Jurkat, Clone E6-1 (cell line): ENCODE data around the gene PLP2.

Experiments
- DNase-seq: peaks from one replicate; pipeline ENCODE4 v3.0.0-alpha.2; 2011; ENCODE audit warnings: low read depth, low spot score
- H3K4me3 ChIP-seq: 2 replicates; pipeline ENCODE4 v1.5.1; 2011; ENCODE audit warnings: mild to moderate bottlenecking, low read length, control low read depth, moderate library complexity

Gene PLP2

DNA sequence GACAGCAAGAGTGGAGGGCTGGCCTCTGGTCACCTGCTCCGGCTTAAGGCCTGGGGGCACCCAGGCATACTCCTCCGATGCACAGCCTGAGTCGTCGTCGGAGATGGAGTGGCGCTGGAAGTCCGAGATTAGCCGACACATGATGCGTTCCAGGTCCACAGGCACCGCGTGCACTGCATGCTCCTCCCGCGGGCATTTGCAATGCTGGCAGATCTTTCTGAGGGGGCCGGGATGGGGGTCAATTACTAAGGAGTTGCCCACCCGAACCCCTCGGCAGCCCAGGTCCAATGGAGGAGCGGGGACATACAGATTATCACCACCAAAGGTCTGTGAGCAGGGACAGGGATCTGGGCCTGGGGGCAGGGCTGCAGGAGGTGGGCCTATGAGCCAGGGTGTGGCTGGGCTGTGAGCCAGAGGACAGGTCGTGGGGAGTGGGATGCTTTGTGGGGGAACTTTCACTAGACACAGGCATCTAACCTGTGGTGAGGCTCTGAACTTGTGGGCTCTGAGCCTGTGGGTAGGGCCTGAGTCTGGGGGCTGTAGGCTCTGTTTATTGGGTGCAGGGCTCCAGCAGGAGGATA lies 12.1 kb downstream of the PLP2 start:
- DNase-seq: no peak
- no peak overlapping the region for H3K4me3 ChIP-seq

DNA sequence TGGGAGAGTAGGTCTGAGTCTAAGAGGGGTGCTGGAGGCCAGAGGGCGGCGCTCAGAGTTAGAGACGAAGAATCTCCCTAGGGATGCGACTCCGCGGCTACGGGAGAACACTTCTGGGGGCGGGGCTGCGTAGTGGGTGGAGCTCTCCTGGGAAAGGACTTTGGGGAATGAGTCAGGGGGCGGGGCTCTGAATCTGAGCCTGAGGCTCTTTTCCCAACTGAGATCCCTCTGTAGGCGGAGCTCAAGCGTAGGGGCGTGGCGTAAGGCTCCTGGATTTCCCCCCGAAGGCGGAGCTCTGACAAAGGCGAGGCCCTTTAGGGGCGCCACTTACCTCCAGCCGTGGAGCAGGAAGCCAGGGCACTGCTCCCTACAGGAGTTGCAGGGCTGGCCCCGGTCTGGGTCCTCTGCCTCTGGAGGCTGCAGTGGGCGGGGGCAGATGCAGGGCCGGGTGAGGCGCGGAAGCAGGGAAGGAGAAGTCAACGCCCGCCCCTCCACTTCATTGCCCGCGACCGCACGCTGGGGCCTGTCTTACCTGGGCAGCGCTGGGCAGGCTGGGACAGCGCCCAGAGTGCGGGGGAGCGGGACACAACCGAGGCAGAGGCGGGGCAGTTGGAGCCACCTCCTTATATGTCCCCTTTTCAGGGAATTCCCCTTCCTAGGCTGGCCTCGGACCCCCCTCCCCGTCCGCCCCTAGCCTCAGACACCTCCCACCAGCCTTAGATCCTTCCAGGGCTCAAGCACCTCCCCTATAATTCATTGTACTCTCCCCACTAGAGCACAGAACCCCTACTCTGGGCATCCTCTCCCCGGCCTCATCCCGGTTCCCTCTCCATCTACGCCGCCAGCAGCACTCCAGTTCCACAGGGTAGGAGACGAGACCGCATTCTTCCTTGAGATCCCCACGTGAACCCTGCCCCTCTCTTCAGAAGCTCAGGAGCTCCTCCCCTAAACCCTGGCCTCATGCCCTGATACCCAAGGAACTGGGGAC lies 12.9 kb downstream of the PLP2 start:
- DNase-seq: no peak
- H3K4me3 ChIP-seq: no peak overlapping the region

DNA sequence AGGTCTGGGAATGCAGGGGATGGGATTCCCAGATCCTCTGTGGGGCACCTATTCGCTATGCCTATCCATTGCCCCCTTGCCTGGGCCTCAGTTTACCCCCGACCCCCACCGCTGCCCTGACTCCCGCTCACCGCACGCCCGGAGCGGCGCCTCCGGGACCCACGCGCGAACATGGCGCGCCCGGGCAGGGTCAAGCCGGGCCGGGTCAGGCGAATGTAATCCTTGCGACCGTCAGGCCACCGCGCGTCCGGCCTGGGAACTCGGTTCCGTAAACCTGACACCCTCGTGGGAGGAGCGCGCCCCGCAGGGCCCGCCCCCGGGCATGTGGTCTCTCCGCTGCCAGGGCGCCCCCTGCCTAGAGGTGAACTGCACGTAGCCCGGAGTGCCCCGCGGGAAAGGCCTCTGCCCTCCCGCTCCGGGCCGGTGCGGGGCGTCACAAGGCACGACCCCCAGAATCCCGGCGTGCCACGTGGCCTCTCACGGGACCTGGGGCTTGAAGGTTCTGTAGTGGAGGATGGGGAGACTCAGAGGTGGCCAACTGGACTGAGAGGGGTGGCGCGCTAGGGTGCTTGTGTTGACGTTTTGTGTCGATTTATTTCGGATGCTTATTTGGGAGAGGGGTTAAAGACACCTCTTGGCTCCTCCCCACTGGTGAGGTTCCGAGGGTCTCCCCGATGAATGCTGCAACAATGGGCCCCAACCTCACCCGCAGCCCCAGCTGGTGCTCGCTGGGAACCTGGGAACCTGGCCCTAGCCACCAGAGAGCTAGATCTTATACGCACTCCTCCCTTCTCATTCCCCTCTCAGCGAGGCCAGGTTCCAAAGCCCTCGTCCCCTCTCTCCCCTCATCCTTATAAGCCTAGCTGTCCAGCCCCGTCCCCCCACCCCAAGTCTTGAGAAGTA lies 14.7 kb downstream of the PLP2 start, which contains the start of gene PRICKLE3:
Gene PRICKLE3, minus strand, starts transcription at position 249 of the 903 bp plus-strand sequence. Its CDS starts 76 bp downstream, at position 173.
- DNase-seq: peak; percentile 55
- peak within 1 kb of the TSS; percentile 69 for H3K4me3 ChIP-seq

GRCh38 chrX:49187028-49187394 lies 15.3 kb downstream of the PLP2 start:
- DNase-seq: no peak
- no peak overlapping the region for H3K4me3 ChIP-seq

DNA sequence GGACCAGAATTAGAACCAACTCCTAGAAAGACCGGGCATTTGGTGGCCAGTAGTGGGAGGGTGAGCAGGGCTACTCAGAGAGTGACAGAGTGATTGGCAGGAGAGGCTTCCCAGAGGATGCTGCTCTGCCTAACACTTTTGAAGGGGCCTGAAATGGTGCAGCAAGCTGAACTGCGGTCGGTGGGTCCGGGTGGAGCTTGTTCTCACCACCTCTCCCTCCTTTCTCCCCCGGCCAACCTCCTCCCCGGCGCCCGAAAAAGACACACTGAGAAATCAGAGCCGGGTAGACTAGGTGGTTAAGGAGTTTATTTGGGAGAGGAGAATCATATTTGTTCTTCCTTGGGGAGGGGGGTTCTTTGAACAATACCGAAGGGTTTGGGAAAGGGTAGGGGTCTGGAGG lies 15.8 kb downstream of the PLP2 start:
- H3K4me3 ChIP-seq: no peak overlapping the region
- DNase-seq: no peak

GRCh38 chrX:49188468-49189076 lies 16.9 kb downstream of the PLP2 start:
- no peak for DNase-seq
- H3K4me3 ChIP-seq: no peak overlapping the region

DNA sequence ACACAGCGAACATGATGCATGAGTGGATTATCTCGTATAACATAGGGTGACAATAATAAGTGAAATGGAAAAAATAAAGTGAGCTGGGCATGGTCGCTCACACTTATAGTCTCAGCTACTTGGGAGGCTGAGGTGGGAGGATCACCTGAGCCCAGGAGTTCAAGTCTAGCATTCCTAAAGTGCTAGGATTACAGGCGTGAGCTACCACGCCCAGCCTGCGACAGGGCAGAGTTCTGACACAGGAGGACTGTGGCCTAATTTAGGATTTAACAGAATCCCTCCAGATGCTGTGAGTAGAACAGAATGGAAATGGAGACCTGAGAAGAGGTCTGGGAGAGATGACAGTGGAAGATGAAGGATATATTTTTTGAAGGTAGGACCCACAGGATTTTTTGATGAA lies 17.9 kb downstream of the PLP2 start:
- no peak overlapping the region; the same call in 1 of the 2 replicates for H3K4me3 ChIP-seq
- no peak for DNase-seq

GRCh38 chrX:49190821-49191573 lies 19.3 kb downstream of the PLP2 start:
- peak overlapping the region; percentile 68 for H3K4me3 ChIP-seq
- peak; percentile 99 for DNase-seq

DNA sequence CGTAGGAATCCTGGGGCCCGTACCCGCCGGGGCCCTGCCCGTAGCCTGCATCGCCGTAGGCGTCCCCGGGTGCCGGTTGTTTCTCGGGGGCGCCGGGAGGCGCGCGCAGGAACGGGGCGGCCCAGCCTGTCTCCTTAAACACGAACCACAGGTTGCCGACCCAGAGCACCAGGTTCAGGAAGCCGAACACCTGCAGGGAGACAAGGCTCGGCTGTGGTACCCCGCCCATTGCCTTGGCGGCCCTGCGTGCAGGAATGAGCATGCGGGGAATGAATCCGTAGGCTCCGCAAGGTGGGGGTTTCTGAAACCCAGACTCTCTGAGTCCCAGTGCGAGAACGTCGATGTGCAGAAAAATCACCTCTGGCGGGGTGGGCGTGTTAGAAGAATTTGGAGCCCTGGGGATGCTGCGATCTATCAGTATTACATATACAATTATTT lies 19.9 kb downstream of the PLP2 start:
- no peak for DNase-seq
- H3K4me3 ChIP-seq: peak overlapping the region; percentile 68

GRCh38 chrX:49192722-49193328 lies 21.1 kb downstream of the PLP2 start:
- no peak overlapping the region for H3K4me3 ChIP-seq
- DNase-seq: peak; percentile 42

DNA sequence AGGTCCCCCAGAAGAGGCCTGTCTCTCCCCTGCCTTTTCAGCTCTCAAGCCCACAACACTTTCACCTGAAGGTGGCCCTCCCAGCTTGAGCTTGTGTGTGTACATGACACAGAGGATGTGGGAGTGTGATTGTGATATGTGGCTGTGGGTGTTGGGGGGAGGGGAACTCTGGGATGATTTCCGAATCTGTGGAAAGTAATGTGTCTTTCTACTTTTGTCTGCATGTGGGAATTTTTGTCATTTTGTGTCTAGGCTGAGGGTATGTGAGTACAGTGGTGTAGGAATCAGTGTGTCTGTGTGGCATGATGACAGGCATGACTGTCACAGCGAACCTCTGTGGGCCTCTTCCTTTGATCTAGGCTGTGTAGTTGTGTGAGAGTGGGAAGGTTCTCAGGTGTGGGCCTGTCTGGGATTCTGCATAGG lies 21.9 kb downstream of the PLP2 start:
- H3K4me3 ChIP-seq: no peak overlapping the region
- no peak for DNase-seq

- no peak overlapping the region for H3K4me3 ChIP-seq
- no peak for DNase-seq
Measured at GRCh38 chrX:49197543-49198087, 25.9 kb downstream of the PLP2 start.

DNA sequence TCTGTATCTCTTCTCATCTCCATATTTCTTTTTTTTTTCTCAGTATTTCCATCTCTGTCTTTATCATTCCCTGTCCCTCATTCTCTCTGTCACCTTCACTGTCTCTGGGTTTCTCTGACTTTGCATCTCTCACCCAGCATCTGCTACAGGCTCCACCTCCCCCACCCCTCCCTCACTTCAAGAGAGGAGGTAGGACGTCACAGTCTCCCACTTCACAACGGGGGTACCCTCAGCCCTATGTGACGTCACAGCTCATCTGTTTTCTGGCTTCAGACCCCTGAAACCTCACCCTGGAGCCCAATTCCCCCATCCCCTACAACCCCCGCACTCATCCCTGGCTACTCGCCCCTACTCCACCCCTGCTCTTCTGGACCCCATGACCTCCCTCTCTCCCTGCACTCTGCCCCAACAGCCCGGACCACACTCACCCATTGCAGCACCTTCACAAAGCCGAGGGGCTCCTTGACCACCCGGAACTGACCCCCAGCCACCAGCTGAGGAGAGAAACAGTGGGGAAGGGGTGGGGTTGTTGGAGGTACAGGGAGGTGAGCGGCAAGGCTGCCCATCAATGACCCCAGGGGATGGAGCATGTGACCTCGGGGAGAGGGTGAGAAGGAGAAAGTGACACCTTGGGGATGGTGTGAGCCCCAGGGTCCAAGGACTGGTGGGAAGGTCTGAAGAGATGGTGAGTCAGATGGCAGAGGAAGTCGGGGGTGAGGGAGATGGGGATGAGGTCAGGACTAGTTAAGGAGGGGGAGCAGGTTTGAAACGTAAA lies 27.0 kb downstream of the PLP2 start:
- no peak overlapping the region for H3K4me3 ChIP-seq
- no peak for DNase-seq

- H3K4me3 ChIP-seq: no peak overlapping the region
- no peak for DNase-seq
Measured at GRCh38 chrX:49199315-49199595, 27.6 kb downstream of the PLP2 start.

DNA sequence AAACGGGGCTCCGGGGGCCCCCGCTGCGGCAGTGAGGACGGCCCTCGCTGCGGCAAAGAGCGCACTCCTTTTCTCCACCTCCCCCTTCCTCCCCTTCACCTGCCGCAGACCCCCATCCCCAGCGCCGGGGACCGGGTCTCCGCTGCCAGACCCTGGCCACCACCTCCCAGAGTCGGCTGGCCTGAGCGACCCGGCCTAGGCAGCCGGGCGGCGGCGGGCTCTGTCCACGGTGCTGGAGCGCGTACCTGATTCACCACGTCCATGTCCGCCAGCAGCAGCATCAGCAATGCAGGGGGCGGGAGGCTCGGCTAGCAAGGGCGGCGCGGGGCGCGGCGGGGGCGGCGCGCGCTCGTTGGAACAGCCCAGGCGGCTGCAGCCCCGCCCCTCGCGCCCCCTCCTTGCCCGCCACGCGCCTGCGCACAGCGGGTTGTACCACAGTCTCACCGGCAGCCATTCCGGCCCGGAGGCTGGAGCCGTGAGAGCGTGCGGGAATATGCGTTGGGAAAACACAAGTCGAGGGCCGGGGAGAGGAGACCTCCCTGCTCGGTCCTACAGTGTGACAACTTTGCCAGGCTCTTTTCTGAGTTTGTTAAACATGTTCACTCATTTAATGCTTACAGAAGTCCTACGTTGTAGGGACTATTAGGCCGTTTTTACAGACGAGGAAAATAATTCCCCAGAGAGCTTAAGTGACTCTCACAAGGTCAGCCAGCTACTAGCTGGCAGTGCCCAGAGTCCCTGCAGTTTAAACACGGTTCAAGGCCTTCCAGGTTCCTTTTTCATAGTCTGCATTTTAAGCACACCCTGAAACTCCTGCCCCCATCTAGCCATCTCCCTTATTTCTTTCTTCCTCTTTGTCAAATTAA lies 28.4 kb downstream of the PLP2 start, which contains the start of gene SYP:
Gene SYP, minus strand, starts transcription at position 288 of the 866 bp plus-strand sequence. Its CDS starts 7 bp downstream, at position 281.
- DNase-seq: peak; percentile 71
- H3K4me3 ChIP-seq: peak within 1 kb of the TSS; percentile 43

GRCh38 chrX:49202022-49202421 lies 30.3 kb downstream of the PLP2 start:
- H3K4me3 ChIP-seq: no peak overlapping the region
- DNase-seq: no peak
